HCT116 (cell line): ENCODE measurements around the gene TBXAS1. TPM values are rescaled to one million over a fixed set of nuclear protein-coding genes. Genes with fewer than 3 reads are reported as not detected.

Experiments
- ATAC-seq: fragments of 200-7000 bp; cut with Tn5 transposase; 2 replicates; pipeline ENCODE4 v1.9.1; 2020; ENCODE audit warnings: mild to moderate bottlenecking, moderate library complexity
- BruUV-seq: library from RNA; stranded (reverse); fragments of 400-500 nt; replicated peaks from 2 replicates; lab custom pipeline; 2021; lab: Mats Ljungman, UMichigan
- CTCF ChIA-PET: fragments of 300-600 bp; sonication (Branson Sonifier 250); formaldehyde crosslinking; loops from one replicate; lab custom pipeline; 2021; ENCODE audit warnings: antibody characterized with exemption; lab: Charles Lee
- POLR2A ChIA-PET: fragments of 300-600, 350-600 bp; sonication (Branson Sonifier 250); formaldehyde crosslinking; loops from one replicate; lab custom pipeline; 2021; ENCODE audit warnings: antibody characterized with exemption; lab: Charles Lee
- RAD21 ChIA-PET, 2 experiments: fragments of 300-600 bp; sonication (Branson Sonifier 250); formaldehyde crosslinking; loops; one replicate each; lab custom pipeline; 2023; ENCODE audit warnings: low total read pairs in 2 of 2; ENCODE audit not compliant: uncharacterized antibody in 2 of 2, unreplicated experiment in 2 of 2, low non-redundant PET in 1 of 2; lab: Charles Lee
- DNase-seq: peaks from one replicate; pipeline ENCODE4 v3.0.0-alpha.2; 2010; ENCODE audit warnings: low read depth, low spot score
- H2AFZ ChIP-seq: fragments of 200-600 bp; shearing (Covaris generic), sonication (generic); 2 replicates; pipeline ENCODE4 v1.6.1; 2017; ENCODE audit warnings: low read depth, mixed run types, mixed read lengths, antibody characterized with exemption, low read length; ENCODE audit not compliant: poor library complexity, severe bottlenecking
- H3K27ac ChIP-seq: 2 replicates; pipeline ENCODE4 v1.5.1; 2012; ENCODE audit warnings: low read depth, low read length
- H3K27me3 ChIP-seq: fragments of 200-600 bp; sonication (generic); 2 replicates; pipeline ENCODE4 v1.6.1; 2016; ENCODE audit warnings: mixed run types, low read length, mixed read lengths; ENCODE audit not compliant: insufficient read depth
- H3K36me3 ChIP-seq, 2 experiments: fragments of 200-500 bp in 1 of 2; fragments of 200-600 bp in 1 of 2; sonication (Bioruptor generic) in 1 of 2; sonication (generic) in 1 of 2; 2 replicates each; pipeline versions ENCODE4 v1.5.1 to v1.6.1; 2014 to 2016; ENCODE audit warnings: low read length in 2 of 2, inconsistent platforms in 1 of 2, mixed read lengths in 1 of 2, mixed run types in 1 of 2; ENCODE audit not compliant: insufficient read depth in 2 of 2, control insufficient read depth in 1 of 2
- H3K4me1 ChIP-seq, 2 experiments: fragments of 200-600 bp in 1 of 2; sonication (generic) in 1 of 2; 2 replicates each; pipeline versions ENCODE4 v1.5.1 to v1.6.1; 2012 to 2017; ENCODE audit warnings: low read length in 2 of 2, inconsistent platforms in 1 of 2, mild to moderate bottlenecking in 1 of 2, mixed read lengths in 1 of 2, mixed run types in 1 of 2, moderate library complexity in 1 of 2; ENCODE audit not compliant: insufficient read depth in 2 of 2, control insufficient read depth in 1 of 2
- H3K4me2 ChIP-seq: fragments of 200-600 bp; sonication (generic); 2 replicates; pipeline ENCODE4 v1.6.1; 2017; ENCODE audit warnings: mixed run types, low read length, mixed read lengths
- H3K4me3 ChIP-seq, 2 experiments: fragments of 200-600 bp in 1 of 2; sonication (generic) in 1 of 2; replicated peaks in 1 of 2; 2 replicates each; pipeline ENCODE4 v1.5.1; 2011 to 2016; ENCODE audit warnings: low read length in 2 of 2, control low read depth in 1 of 2, low read depth in 1 of 2, mild to moderate bottlenecking in 1 of 2, mixed read lengths in 1 of 2, mixed run types in 1 of 2
- H3K79me2 ChIP-seq: fragments of 200-600 bp; sonication (generic); 2 replicates; pipeline ENCODE4 v1.6.1; 2017; ENCODE audit warnings: mild to moderate bottlenecking, mixed run types, low read length, moderate library complexity, mixed read lengths; ENCODE audit not compliant: insufficient read depth
- H3K9ac ChIP-seq: fragments of 200-600 bp; sonication (generic); 2 replicates; pipeline ENCODE4 v1.6.1; 2016; ENCODE audit warnings: low read length, mixed read lengths
- H3K9me2 ChIP-seq: fragments of 200-600 bp; sonication (generic), shearing (Covaris generic); 2 replicates; pipeline ENCODE4 v1.6.1; 2017; ENCODE audit warnings: mixed run types, mild to moderate bottlenecking, moderate library complexity; ENCODE audit not compliant: insufficient read depth
- H3K9me3 ChIP-seq, 2 experiments: fragments of 200-500 bp in 1 of 2; fragments of 200-600 bp in 1 of 2; sonication (Bioruptor generic) in 1 of 2; sonication (generic) in 1 of 2; 2 replicates each; pipeline ENCODE4 v1.6.1; 2014 to 2017; ENCODE audit warnings: low read length in 2 of 2, mixed read lengths in 2 of 2, inconsistent platforms in 1 of 2, low read depth in 1 of 2, mild to moderate bottlenecking in 1 of 2, mixed run types in 1 of 2, moderate library complexity in 1 of 2; ENCODE audit not compliant: control insufficient read depth in 1 of 2, insufficient read depth in 1 of 2
- H4K20me1 ChIP-seq: fragments of 200-600 bp; sonication (generic), shearing (Covaris generic); 2 replicates; pipeline ENCODE4 v1.6.1; 2017; ENCODE audit warnings: mixed run types, mild to moderate bottlenecking, moderate library complexity; ENCODE audit not compliant: insufficient read depth
- ATF3 ChIP-seq: IDR thresholded peaks from 2 replicates; pipeline ENCODE4 v1.6.1; 2012
- CBX3 ChIP-seq: IDR thresholded peaks from 2 replicates; pipeline ENCODE4 v1.6.1; 2012; ENCODE audit warnings: low read depth
- EZH2phosphoT487 ChIP-seq: fragments of 200-600 bp; IDR thresholded peaks from 2 replicates; pipeline ENCODE4 v1.6.1; 2018; ENCODE audit warnings: antibody characterized with exemption, borderline replicate concordance
- FOSL1 ChIP-seq: IDR thresholded peaks from 2 replicates; pipeline ENCODE4 v1.6.1; 2012; ENCODE audit warnings: low read depth
- JUND ChIP-seq: IDR thresholded peaks from 2 replicates; pipeline ENCODE4 v1.6.1; 2012
- MAX ChIP-seq: IDR thresholded peaks from 2 replicates; pipeline ENCODE4 v1.6.1; 2012
- POLR2A ChIP-seq: IDR thresholded peaks from 2 replicates; pipeline ENCODE4 v1.7.0; 2011; ENCODE audit warnings: borderline replicate concordance; ENCODE audit not compliant: insufficient read depth, insufficient read length; ENCODE audit errors: extremely low read depth
- POLR2AphosphoS5 ChIP-seq: IDR thresholded peaks from 2 replicates; pipeline ENCODE4 v1.6.1; 2011; ENCODE audit warnings: mild to moderate bottlenecking, low read depth, low read length, moderate library complexity
- RAD21 ChIP-seq: IDR thresholded peaks from 2 replicates; pipeline ENCODE4 v1.6.1; 2012; ENCODE audit warnings: low read depth, mild to moderate bottlenecking
- SIN3A ChIP-seq: IDR thresholded peaks from 2 replicates; pipeline ENCODE4 v1.6.1; 2012; ENCODE audit warnings: low read depth
- SP1 ChIP-seq: IDR thresholded peaks from 2 replicates; pipeline ENCODE4 v1.6.1; 2012; ENCODE audit warnings: low read depth
- SRF ChIP-seq: IDR thresholded peaks from 2 replicates; pipeline ENCODE4 v1.6.1; 2012; ENCODE audit warnings: low read depth
- TCF7L2 ChIP-seq: IDR thresholded peaks from 2 replicates; pipeline ENCODE4 v1.7.0; 2011; ENCODE audit warnings: borderline replicate concordance, inconsistent platforms; ENCODE audit not compliant: insufficient read depth, insufficient read length; ENCODE audit errors: extremely low read depth
- ZFX ChIP-seq: fragments of 450-650 bp; IDR thresholded peaks from 2 replicates; pipeline ENCODE4 v1.6.1; 2017
- ZNF274 ChIP-seq: fragments of 200-500 bp; sonication (Bioruptor generic); IDR thresholded peaks from 2 replicates; pipeline ENCODE4 v1.6.1; 2014; ENCODE audit warnings: mild to moderate bottlenecking, low read depth, low read length, inconsistent platforms
- intact Hi-C: fragments of 100-400 bp; cut with micrococcal nuclease; formaldehyde crosslinking; loops from 2 replicates; pipeline ENCODE4 v1.10.0; 2022
- total RNA-seq: library from RNA; stranded (reverse); gene quantifications from one replicate; pipeline ENCODE4 v1.2.1, GENCODE V29; 2021; ENCODE audit not compliant: unreplicated experiment

TBXAS1 gene
- total RNA-seq, 1 experiment from 2014 or later, result 1.4 TPM

- H3K27me3 ChIP-seq, result no peaks in the 10 kb centered on the region
- H3K79me2 ChIP-seq, result no peaks in the 10 kb centered on the region
- H4K20me1 ChIP-seq, result no peaks in the 10 kb centered on the region
- BruUV-seq, result no TSS peak
- intact Hi-C loops, result no loop called here
- POLR2A ChIA-PET, result no interaction called here
- H2AFZ ChIP-seq, result no peak overlapping the region
- DNase-seq (no peak), ATAC-seq (no peak)
- RAD21 ChIA-PET, result no interaction called here
- no peak overlapping the region for H3K9ac ChIP-seq
- no peak overlapping the region for H3K27ac ChIP-seq
- TF ChIP-seq CBX3, result no peak
- H3K9me2 ChIP-seq, result no peaks in the 10 kb centered on the region
- H3K9me3 ChIP-seq, result no peaks in the 10 kb centered on the region
- no peak overlapping the region for H3K4me2 ChIP-seq
- peaks cover 0 to 4% of the 10 kb centered on the region in 2 experiments; a peak in 1 of 4 replicates for H3K4me1 ChIP-seq
- no peak overlapping the region for H3K4me3 ChIP-seq
- CTCF ChIA-PET, result no interaction called here
- H3K36me3 ChIP-seq, result no peaks in the 10 kb centered on the region
Observed at GRCh38 chr7:139909379-139910050, 80.5 kb downstream of the TBXAS1 start.

- Histone ChIP-seq H3K27ac (no peak overlapping the region), H4K20me1 (no peaks in the 10 kb centered on the region), H3K9me3 (no peaks in the 10 kb centered on the region), H3K4me1 (peaks cover 19 to 35% of the 10 kb centered on the region in 2 experiments), H2AFZ (no peak overlapping the region), H3K4me3 (no peak overlapping the region), H3K9me2 (no peaks in the 10 kb centered on the region), H3K9ac (no peak overlapping the region), H3K4me2 (no peak overlapping the region), H3K79me2 (no peaks in the 10 kb centered on the region), H3K27me3 (no peaks in the 10 kb centered on the region), H3K36me3 (no peaks in the 10 kb centered on the region)
- DNase-seq, result no peak
- CTCF ChIA-PET, result no interaction called here
- ATAC-seq, result no peak
- TF ChIP-seq RAD21 (no peak), FOSL1 (no peak), SRF (no peak), POLR2AphosphoS5 (no peak), CBX3 (no peak), ZFX (no peak), MAX (no peak), JUND (no peak), TCF7L2 (no peak), SIN3A (no peak), EZH2phosphoT487 (no peak), ZNF274 (no peak), POLR2A (no peak), ATF3 (no peak), SP1 (no peak)
- BruUV-seq, result no TSS peak
- RAD21 ChIA-PET, result no interaction called here
- intact Hi-C loops, result no loop called here
- POLR2A ChIA-PET, result interaction anchor here (1.2 kb wide), 1 partner anchor 10 kb away, joined by 3 read pairs; no protein-coding TSS in a partner anchor
Observed at GRCh38 chr7:139913021-139913844, 84.2 kb downstream of the TBXAS1 start.
